GM19467 (cell line): ENCODE measurements around the gene SPG7.
"Not testable (repeated sequence)": the region's sequence is repeated elsewhere in the genome, so short reads cannot be mapped to it uniquely, and the experiment has no call there.

Source experiments
- ATAC-seq: cut with Tn5 transposase; IDR thresholded peaks from one replicate; pipeline ENCODE4 v1.9.1; 2021; ENCODE audit warnings: mild to moderate bottlenecking, moderate library complexity; ENCODE audit not compliant: unreplicated experiment

Gene SPG7

DNA sequence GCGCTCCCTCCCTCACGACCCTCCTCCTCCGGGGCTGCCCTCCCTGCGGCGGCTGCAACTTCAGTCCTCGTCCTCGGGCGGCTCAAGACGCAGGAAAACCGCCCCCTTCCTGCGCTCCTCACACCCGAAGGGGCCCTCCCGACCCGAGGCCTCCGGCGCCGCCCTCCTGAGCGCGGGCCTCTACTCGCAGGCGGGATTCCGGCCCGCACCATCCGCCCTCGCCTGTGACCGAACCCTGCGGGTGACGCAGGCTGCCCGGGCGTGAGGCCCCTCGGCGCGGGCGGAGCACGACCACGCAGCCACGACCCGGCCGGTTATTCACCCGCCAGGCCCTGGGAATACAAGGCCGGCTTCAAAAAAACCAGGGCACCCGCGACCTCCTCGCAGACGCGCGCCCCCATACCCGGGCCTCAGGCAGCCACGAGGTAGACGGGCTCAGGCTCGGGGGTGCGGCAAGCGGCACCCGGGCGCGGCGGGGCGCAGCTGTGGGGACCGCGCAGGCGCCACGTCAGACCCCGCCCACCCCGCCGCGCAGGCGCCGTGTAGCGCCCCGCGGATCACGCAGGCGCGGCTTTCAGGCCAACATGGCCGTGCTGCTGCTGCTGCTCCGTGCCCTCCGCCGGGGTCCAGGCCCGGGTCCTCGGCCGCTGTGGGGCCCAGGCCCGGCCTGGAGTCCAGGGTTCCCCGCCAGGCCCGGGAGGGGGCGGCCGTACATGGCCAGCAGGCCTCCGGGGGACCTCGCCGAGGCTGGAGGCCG lies at the start of gene SPG7:
TSS of gene SPG7 (plus strand) at position 570 of the 757 bp plus-strand sequence. CDS start at position 585, 15 bp downstream.
- peak; percentile 72 for ATAC-seq

DNA sequence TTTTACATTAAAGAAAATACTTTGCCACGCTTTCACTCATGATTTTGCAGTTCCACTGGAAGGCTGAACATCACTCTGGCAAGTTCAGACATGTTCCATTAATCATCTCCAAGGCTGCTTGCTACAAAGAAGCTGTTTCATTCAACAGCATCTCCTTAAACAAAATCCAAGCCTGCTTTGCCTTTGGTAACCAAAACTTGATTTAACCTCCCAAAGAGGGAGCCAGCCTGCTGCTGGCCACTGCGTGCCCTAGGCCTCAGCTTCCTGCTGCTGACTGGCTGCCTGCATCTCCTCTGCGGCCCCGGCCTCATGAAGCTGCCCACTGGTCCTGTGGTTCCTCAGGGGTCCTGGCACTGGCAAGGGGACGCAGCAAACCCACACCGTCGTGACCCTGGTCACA lies 49.7 kb upstream of the SPG7 start:
- no peak for ATAC-seq

DNA sequence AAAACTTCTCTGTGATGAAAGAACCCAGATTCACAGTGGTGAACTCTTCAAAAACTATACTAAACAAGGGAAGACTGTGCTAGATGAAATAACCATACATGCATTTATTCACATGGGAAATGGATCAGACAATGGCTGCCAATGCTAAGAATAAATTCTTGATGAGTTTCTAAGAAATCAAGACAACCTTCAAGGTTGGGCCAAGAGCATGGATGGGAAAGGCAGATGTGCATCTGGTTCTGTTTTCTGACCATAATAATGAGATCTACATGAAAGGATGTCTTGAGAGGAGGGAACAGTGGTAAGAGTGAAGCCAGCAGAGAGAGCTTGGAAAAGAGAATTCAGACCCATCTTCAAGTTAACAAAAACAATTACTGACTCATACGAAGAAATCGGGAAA lies 49.2 kb upstream of the SPG7 start:
- ATAC-seq: no peak

DNA sequence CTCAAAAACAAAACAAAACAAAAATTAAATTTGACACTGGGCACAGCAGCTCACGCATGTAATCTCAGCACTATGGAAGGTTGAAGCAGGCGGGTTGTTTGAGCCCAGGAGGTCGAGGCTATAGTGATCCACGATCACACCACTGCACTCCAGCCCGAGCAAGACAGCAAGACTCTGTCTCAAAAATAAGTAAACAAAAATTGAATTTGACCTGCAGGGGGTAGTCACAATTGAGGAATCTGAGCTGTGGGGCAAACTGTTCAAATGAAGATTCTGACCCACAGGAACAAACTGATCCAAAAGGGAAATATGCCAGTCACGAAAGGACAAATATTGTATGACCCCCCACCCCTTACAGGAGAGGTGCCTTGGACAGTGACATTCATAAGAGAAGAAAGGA lies 47.6 kb upstream of the SPG7 start:
- ATAC-seq: no peak

DNA sequence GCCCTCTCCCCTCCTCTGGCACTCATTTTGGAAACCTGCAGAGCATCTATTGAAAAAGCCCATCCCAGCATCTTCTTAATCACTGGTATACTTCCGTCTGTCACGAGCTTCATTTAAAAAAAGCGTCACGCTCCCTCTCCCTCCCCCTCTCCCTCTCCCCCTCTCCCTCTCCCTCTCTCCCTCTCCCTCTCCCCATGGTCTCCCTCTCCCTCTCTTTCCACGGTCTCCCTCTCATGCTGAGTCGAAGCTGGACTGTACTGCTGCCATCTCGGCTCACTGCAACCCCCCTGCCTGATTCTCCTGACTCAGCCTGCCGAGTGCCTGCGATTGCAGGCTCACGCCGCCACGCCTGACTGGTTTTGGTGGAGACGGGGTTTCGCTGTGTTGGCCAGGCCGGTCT lies 46.3 kb upstream of the SPG7 start:
- not testable (repeated sequence) for ATAC-seq

DNA sequence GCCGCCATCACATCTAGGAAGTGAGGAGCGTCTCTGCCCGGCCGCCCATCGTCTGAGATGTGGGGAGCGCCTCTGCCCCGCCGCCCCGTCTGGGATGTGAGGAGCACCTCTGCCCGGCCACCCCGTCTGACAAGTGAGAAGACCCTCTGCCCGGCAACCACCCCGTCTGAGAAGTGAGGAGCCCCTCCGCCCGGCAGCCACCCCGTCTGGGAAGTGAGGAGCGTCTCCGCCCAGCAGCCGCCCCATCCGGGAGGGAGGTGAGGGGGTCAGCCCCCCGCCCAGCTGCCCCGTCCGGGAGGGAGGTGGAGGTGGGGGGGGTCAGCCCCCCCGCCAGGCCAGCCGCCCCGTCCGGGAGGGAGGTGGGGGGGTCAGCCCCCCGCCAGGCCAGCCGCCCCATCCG lies 45.6 kb upstream of the SPG7 start:
- not testable (repeated sequence) for ATAC-seq

DNA sequence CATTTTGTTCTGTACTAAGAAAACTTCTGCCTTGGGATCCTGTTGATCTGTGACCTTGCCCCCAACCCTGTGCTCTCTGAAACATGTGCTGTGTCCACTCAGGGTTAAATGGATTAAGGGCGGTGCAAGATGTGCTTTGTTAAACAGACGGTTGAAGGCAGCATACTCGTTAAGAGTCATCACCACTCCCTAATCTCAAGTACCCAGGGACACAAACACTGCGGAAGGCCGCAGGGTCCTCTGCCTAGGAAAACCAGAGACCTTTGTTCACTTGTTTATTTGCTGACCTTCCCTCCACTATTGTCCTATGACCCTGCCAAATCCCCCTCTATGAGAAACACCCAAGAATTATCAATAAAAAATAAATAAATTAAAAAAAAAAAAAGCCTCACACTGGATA lies 44.9 kb upstream of the SPG7 start:
- ATAC-seq: not testable (repeated sequence)

DNA sequence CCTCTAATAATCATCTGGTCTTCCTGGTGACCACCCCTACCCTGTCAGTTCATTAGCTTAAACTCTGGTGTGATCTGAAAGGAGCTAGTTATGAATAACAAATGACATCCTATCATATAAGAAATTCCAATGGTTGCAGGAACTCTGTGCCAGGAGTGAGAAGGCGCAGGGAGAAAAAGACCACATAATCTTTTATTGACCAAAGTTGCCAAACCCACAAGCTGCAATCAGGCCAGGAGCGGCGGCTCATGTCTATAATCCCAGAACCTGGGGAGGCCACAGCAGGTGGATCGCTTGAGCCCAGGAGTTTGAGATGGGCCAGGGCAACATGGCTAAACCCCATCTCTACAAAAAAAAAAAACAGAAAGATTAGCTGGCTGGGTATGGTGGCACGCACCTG lies 41.3 kb upstream of the SPG7 start:
- ATAC-seq: no peak

DNA sequence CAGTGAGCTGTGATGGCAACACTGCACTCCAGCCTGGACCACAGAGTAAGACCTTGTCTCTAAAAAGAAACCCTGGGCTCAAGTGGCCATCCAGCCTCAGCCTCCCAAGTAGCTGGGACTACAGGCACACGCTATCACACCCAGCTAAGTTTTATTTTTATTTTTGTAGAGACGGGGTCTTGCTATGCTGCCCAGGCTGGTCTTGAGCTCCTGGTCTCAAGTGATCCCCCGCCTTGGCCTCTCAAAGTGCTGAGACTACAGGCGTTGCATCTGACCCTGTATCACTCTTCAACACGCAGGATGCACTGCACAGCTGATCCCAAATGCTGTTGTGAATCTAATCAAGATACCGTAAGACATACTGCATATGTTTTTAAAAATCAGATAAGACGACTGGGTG lies 40.8 kb upstream of the SPG7 start:
- ATAC-seq: no peak

DNA sequence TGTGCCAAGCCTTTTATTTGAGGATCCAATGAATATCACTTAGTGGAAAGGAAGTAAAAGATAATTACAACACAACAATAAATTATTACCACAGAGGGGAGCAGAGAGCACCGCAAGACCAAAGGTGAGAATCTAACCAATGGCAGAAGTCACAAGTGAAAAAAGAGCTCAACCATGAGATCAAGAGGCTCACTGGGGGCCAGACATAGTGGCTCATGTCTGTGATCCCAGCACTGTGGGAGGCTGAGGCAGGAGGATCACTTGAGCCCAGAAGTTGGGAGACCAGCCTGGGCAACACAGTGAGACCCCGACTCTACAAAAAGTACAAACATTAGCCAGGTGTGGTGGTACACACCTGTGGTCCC lies 35.5 kb upstream of the SPG7 start:
- no peak for ATAC-seq

DNA sequence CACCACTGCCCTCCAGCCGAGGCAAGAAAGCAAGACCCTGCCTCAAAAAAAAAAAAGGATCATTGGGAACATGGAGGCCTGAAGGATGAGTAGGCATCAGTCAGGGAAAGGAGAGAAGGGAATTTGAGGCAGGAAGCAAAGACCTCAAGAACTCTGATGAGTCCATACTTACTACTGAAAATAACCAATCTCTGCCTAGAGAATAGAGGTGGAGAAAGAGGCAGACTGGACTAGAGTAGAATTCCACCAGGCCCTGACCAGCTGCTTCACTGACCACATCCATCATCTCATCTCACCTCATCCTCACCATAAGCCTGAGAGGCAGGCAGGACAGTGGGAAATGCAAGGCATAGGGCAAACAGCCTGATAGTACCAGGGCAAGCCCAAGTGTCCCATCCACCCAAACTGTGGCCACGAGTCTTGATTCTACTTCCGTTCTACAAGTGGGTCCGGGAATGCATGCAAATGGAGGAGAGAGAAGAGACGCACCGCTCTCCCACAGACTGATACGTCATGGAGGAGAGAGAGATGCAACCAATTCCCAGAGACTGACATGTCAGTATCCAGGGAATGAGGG lies 35.0 kb upstream of the SPG7 start:
- no peak for ATAC-seq

DNA sequence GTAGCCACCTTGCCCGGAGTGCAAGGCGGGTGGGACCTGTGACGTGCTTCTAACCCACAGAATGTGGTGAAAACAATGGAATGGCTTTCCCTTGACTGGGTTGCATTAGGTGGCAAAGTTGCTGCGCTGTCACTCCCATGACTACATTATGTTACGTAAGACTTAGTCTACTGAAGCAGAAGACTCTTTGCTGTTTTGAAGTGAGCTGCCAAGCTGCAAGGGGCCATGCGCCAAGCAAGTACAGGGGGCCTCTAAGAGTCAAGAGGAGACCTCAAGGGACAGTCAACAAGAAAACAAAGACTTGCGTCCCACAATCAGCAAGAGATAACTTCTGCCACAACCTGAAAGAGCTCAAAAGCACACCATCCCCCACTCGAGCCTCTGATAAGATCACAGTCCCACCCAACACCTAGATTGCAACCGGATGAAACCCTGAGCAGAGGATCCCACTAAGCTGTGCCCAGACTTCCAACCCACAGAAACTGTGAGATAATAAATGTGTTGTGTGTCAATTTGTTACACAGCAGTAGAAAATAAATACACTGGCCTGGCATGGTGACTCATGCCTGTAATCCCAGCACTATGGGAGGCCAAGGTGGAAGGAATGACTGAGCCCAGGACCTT lies 34.3 kb upstream of the SPG7 start:
- no peak for ATAC-seq

DNA sequence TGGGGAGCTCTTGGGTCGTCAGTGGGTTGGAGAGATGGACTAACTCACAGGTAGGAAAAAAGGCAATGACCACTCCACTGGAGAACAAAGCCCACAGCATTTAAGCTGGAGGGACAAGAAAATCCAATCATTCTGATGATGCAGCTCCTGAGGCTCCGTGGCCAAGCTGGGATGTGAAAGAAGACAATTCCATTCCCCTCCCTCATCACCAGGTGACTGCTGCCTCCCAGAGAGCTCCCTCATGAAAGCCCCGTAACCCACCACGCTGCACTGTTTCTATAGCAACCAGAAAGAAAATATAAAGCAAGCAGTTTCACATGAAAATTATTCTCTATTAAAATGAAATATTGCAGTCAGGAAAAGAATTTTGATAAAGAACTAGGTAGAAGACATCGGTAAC lies 33.1 kb upstream of the SPG7 start:
- no peak for ATAC-seq

DNA sequence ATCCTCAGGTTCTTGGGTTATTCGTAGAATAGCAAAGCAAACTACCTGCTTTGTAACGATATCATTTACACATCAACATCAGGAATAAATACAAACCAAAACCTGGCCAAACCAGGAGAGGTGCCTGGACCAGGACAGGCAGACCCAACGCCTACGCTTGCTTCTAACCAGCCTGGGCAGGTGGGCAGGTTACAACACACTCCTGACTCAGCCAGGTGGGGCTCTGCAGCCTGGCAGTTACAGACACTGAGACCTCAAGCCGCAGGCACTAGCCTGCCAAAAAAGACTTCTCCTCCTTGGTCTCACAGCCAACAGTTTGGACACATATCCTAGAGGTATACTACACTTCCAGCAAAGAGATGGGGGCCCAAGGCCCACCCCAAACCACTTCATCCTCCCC lies 31.8 kb upstream of the SPG7 start:
- no peak for ATAC-seq

DNA sequence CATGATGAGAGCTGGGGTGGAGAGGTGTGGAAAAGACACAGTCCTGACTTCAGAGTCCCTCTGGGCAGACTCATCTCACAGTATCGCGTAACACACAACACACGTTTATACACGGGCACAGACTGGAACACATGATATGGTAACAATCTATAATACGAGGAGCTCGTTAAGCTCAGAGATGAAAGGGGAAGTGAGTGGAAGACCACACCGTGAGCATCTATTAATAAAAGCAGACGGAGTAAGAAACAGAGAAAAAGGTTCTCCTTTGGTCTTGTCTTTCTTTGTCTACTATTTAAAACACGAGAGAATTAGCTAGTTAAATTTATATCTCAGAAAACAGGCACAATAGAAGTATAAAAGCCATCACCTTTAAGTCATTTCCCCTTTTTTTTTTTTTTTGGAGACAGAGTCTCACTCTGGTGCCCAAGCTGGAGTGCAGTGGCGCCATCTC lies 31.4 kb upstream of the SPG7 start:
- ATAC-seq: no peak

DNA sequence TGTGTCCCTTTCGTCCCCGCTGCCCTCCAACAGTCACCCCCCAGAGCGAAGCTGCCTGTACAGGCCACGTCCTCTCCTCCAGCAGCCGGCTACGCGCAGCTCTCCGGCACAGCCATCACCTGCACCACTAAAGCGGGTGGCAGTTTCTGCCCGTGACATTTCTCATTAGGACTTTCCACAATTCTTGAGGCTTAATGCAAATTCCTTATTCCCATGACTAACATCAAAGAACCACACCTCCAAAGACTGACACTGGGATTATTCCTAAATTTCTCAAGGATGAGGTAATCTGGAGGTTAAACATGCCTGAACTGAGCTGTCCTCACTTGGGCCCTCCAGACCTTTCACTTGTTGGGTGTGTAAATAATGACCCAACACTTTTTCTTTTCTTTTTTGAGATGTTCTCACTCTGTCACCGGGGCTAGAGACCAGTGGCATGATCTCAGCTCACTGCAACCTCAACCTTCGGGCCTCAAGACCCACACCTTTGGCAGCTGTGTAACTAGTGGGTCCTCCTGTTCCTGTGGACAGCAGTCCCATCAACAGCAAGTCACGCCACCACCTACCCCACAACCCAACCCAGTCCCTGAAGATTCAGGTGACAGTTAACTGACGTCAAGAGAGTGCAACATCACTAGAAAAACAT lies 29.5 kb upstream of the SPG7 start:
- ATAC-seq: no peak

DNA sequence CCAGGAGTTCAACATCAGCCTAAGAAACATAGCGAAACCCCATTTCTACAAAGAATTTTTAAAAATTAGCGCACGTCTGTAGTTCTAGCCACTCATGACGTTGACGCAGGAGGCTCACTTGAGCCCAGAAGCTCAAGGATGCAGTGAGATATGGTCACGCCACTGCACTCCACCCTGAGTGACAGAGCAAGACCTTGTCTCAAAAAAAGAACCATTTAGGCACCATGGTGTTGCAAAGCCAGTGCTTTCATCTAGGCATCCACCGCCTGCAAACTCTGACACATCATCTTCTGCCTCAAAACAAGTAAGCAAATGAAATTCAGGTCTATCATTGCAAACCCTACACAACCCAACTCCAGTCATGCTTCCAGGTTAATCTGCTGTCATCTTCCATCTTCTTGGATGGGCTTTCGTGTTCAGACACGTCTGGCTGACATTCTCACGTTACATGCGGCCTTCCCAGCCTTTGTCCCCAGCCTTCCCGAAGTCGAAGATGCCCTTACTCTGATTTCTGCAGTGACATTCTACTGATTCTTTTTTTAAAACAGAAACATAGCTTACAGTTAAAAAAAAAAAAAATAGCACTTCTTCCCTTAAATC lies 26.7 kb upstream of the SPG7 start:
- ATAC-seq: no peak

DNA sequence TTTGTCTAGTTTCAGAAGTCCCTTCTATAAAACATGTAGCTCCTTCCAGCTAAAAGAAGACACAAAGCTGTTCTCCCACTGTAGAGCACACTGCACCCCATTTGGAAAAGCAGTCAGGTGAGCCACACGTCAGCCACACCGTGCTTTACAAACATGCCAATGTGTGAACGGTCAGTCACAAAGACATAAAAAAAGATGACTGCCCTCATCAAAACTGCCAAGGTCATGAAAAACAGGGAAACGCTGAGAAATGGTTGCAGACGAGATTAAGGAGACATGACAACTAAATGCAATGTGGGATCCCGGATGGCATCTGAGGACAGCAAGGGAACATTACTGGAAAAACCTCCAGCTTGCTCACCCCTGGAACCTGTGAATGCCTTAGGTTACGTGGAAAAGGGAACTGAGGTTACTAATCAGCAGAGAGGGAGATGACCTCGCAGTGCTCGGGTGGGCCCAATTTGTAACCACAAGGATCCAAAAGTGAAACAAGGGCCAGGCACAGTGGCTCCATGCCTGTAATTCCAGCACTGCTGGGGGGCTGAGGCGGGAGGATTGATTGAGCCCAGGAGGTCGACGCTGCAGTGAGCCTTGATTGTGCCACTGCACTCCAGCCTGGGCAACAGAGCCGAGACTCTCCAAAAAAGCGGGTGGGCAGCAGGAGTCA lies 25.9 kb upstream of the SPG7 start:
- ATAC-seq: no peak

DNA sequence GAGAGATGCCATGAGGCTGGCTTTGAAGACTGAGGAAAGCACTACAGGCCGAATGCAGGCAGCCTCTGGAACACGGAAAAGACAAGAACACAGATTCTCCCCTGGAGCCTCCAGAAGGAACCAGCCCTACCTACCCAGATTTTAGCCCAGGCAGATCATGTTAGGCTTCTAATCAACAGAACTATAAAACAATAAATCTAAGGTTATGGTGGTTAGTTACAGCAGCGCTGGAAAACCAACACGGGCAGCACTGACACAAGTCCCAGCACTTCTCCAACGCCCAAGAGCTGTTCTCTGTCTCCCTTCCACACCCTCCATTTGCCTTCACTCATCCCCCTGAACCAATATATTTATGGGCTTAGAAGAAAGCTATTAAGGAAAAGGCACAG lies 25.4 kb upstream of the SPG7 start:
- ATAC-seq: no peak

DNA sequence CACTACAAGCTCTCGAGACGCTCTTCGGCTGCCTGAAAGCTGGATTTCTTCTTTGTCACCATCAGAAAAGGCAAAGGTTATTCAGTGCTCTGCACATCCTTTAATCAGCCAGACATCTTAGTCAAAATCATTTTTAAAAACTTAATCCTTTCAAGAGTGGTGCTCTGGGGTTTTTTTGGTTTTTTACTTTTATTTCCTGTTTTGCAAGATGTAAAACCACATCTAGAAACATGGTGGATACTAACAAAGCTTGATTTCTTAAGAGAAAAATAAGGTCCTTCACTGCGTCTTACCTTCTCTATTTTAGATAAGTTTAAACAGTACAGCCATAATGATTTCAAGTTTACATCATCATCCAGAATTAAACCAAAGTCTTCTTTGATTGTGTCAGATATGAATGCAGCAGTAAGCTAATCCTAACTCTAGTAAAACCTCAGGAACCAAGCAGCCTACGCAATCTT lies 24.1 kb upstream of the SPG7 start:
- no peak for ATAC-seq
